B cell (primary cell): ENCODE data around the gene NPPC. TPM values are rescaled to one million over a fixed set of nuclear protein-coding genes. Genes with fewer than 3 reads are reported as not detected.

ENCODE experiments used
- ATAC-seq: fragments of 200-7000 bp; cut with Tn5 transposase; one replicate; pipeline ENCODE4 v1.10.0; 2021; ENCODE audit warnings: low read depth, mild to moderate bottlenecking, moderate number of reproducible peaks, moderate library complexity
- CTCF ChIA-PET: fragments of 350-600 bp; sonication (Branson Sonifier 250); formaldehyde crosslinking; loops from one replicate; lab custom pipeline; 2021; ENCODE audit warnings: antibody characterized with exemption, inconsistent platforms; lab: Charles Lee
- POLR2A ChIA-PET: fragments of 350-600 bp; sonication (Branson Sonifier 250); formaldehyde crosslinking; loops from one replicate; lab custom pipeline; 2021; ENCODE audit warnings: antibody characterized with exemption; lab: Charles Lee
- DNase-seq: peaks from one replicate; pipeline ENCODE4 v3.0.0; 2013
- H2AFZ ChIP-seq: 2 replicates; pipeline ENCODE4 v1.6.1; 2012; ENCODE audit warnings: mild to moderate bottlenecking, low read depth, low read length; ENCODE audit not compliant: insufficient read depth, poor library complexity, severe bottlenecking
- H3K27ac ChIP-seq, 2 donors: 1 replicate in 1 of 2; 2 replicates in 1 of 2; pipeline ENCODE4 v1.5.1; 2012 to 2013; ENCODE audit warnings: low read length in 2 of 2, mild to moderate bottlenecking in 2 of 2, moderate library complexity in 1 of 2
- H3K27me3 ChIP-seq, 4 experiments: fragments of 200-600 bp in 1 of 4; sonication (generic) in 1 of 4; replicated peaks in 1 of 4; 1 replicate in 2 of 4; 2 replicates in 2 of 4; pipeline versions ENCODE4 v1.6.1 to v1.7.0; 2013 to 2016; ENCODE audit warnings: low read length in 3 of 4, mild to moderate bottlenecking in 2 of 4, mixed read lengths in 1 of 4, moderate library complexity in 1 of 4; ENCODE audit not compliant: insufficient read depth in 4 of 4, control insufficient read depth in 3 of 4; ENCODE audit errors: control extremely low read depth in 1 of 4
- H3K36me3 ChIP-seq, 2 experiments: replicated peaks in 1 of 2; 1 replicate in 1 of 2; 2 replicates in 1 of 2; pipeline versions ENCODE4 v1.6.1 to v1.7.1; 2013; ENCODE audit warnings: low read length in 1 of 2; ENCODE audit not compliant: insufficient read depth in 2 of 2, control insufficient read depth in 1 of 2; ENCODE audit errors: control extremely low read depth in 1 of 2, extremely low read depth in 1 of 2
- H3K4me1 ChIP-seq, 2 donors: fragments of 200-600 bp in 1 of 2; sonication (generic) in 1 of 2; 1 replicate in 1 of 2; 2 replicates in 1 of 2; pipeline versions ENCODE4 v1.5.1 to v1.6.1; 2013 to 2017; ENCODE audit warnings: low read length in 2 of 2; ENCODE audit not compliant: control insufficient read depth in 2 of 2, insufficient read depth in 2 of 2
- H3K4me2 ChIP-seq: replicated peaks from 2 replicates; pipeline ENCODE3; 2012; ENCODE audit warnings: mild to moderate bottlenecking, low read depth, low read length; ENCODE audit not compliant: poor library complexity, severe bottlenecking
- H3K4me3 ChIP-seq, 5 experiments: fragments of 200-600 bp in 1 of 5; sonication (generic) in 1 of 5; 1 replicate in 3 of 5; 2 replicates in 2 of 5; pipeline versions ENCODE4 v1.5.1 to v1.7.0; 2011 to 2016; ENCODE audit warnings: low read length in 4 of 5, mild to moderate bottlenecking in 4 of 5, low read depth in 2 of 5, control low read depth in 1 of 5, moderate library complexity in 1 of 5; ENCODE audit not compliant: insufficient read depth in 1 of 5; ENCODE audit errors: control extremely low read depth in 1 of 5, extremely low read depth in 1 of 5
- H3K79me2 ChIP-seq: fragments of 200-600 bp; sonication (generic); one replicate; pipeline ENCODE4 v1.6.0; 2016; ENCODE audit warnings: low read length; ENCODE audit not compliant: control insufficient read depth, insufficient read depth
- H3K9ac ChIP-seq: fragments of 200-600 bp; sonication (generic); 2 replicates; pipeline ENCODE4 v1.6.1; 2017; ENCODE audit warnings: mild to moderate bottlenecking, low read length, moderate library complexity
- H3K9me3 ChIP-seq, 3 donors: one replicate each; pipeline versions ENCODE4 v1.6.1 to v1.7.1; 2013; ENCODE audit warnings: low read length in 2 of 3; ENCODE audit not compliant: control insufficient read depth in 2 of 3, insufficient read depth in 1 of 3; ENCODE audit errors: control extremely low read depth in 1 of 3
- H4K20me1 ChIP-seq: 2 replicates; pipeline ENCODE4 v1.6.0; 2012; ENCODE audit warnings: mild to moderate bottlenecking, low read length; ENCODE audit not compliant: insufficient read depth, control insufficient read depth, poor library complexity, severe bottlenecking
- H3K27ac Mint-ChIP-seq: one replicate; pipeline ENCODE4 v1.8.0; 2021; ENCODE audit warnings: mixed read lengths
- H3K27me3 Mint-ChIP-seq: one replicate; pipeline ENCODE4 v1.8.0; 2021; ENCODE audit warnings: mixed read lengths
- H3K4me1 Mint-ChIP-seq: one replicate; pipeline ENCODE4 v1.8.0; 2021; ENCODE audit warnings: mixed read lengths
- H3K4me3 Mint-ChIP-seq: one replicate; pipeline ENCODE4 v1.8.0; 2021; ENCODE audit warnings: mixed read lengths
- H3K9me3 Mint-ChIP-seq: one replicate; pipeline ENCODE4 v1.8.0; 2022; ENCODE audit warnings: mixed read lengths; ENCODE audit not compliant: insufficient read depth
- EZH2 ChIP-seq: IDR thresholded peaks from 2 replicates; pipeline ENCODE4 v1.6.1; 2012; ENCODE audit warnings: borderline replicate concordance, low read depth, mild to moderate bottlenecking, moderate library complexity, low read length; ENCODE audit not compliant: insufficient read depth, poor library complexity, severe bottlenecking
- WGBS: methylation state at CpG from one replicate; pipeline ENCODE4 v1.1.5; 2013; ENCODE audit warnings: missing lambda C conversion rate; ENCODE audit not compliant: insufficient coverage; 5-methylcytosine and 5-hydroxymethylcytosine counted together
- intact Hi-C: fragments of 100-400 bp; cut with micrococcal nuclease; formaldehyde crosslinking; loops from one replicate; pipeline ENCODE4 v1.10.0; 2022
- polyA plus RNA-seq: library from polyadenylated mRNA; depleted of rRNA; stranded (reverse); fragments of >200 nt; gene quantifications from 2 replicates; pipeline ENCODE4 v1.2.3, GENCODE V29; 2012
- total RNA-seq, 2 donors: library from RNA; stranded (reverse); fragments of 120-200 nt in 1 of 2; gene quantifications; 1 replicate in 1 of 2; 2 replicates in 1 of 2; pipeline versions ENCODE4 v1.2.3 to v1.2.4, GENCODE V29; 2013 to 2022
- TF ChIP-seq, protein P1 (sequence below): fragments of 200-600 bp; IDR thresholded peaks from one replicate; pipeline ENCODE4 v1.8.0; 2022; ENCODE audit warnings: antibody characterized with exemption, mild to moderate bottlenecking

The NPPC gene
- total and polyA plus RNA-seq, 2 donors (not counting 1 experiment from before 2014, with no cell fraction given), result 0.33 to 0.71 TPM

- POLR2A ChIA-PET, result no interaction called here
- DNase-seq (no peak), ATAC-seq (no peak)
- H2AFZ ChIP-seq, result no peak overlapping the region
- WGBS, result no CpG with 5 or more reads among the region's 4 CpGs
- no peak overlapping the region for H3K9ac ChIP-seq
- H3K4me2 ChIP-seq, result no peak overlapping the region
- H4K20me1 ChIP-seq, result no peaks in the 10 kb centered on the region
- H3K27me3 Mint-ChIP-seq, result peaks cover 26% of the 10 kb centered on the region
- CTCF ChIA-PET, result interaction anchor here (1.0 kb wide), 1 partner anchor 16 kb away, joined by 4 read pairs; no protein-coding TSS in a partner anchor
- no peaks in the 10 kb centered on the region for H3K79me2 ChIP-seq
- H3K4me1 Mint-ChIP-seq, result peaks cover 11% of the 10 kb centered on the region
- TF ChIP-seq, protein P1, sequence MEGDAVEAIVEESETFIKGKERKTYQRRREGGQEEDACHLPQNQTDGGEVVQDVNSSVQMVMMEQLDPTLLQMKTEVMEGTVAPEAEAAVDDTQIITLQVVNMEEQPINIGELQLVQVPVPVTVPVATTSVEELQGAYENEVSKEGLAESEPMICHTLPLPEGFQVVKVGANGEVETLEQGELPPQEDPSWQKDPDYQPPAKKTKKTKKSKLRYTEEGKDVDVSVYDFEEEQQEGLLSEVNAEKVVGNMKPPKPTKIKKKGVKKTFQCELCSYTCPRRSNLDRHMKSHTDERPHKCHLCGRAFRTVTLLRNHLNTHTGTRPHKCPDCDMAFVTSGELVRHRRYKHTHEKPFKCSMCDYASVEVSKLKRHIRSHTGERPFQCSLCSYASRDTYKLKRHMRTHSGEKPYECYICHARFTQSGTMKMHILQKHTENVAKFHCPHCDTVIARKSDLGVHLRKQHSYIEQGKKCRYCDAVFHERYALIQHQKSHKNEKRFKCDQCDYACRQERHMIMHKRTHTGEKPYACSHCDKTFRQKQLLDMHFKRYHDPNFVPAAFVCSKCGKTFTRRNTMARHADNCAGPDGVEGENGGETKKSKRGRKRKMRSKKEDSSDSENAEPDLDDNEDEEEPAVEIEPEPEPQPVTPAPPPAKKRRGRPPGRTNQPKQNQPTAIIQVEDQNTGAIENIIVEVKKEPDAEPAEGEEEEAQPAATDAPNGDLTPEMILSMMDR, result no peak
- TF ChIP-seq EZH2, result no peak
- no peak overlapping the region for H3K4me3 ChIP-seq
- H3K4me1 ChIP-seq, result peaks cover 0 to 13% of the 10 kb centered on the region in 2 donors
- H3K9me3 ChIP-seq, result no peaks in the 10 kb centered on the region
- H3K27me3 ChIP-seq, result peaks cover 0 to 7% (median 1%) of the 10 kb centered on the region in 4 experiments
- H3K36me3 ChIP-seq, result no peaks in the 10 kb centered on the region
- intact Hi-C loops, result no loop called here
- no peak overlapping the region for H3K4me3 Mint-ChIP-seq
- no peaks in the 10 kb centered on the region for H3K9me3 Mint-ChIP-seq
- no peak overlapping the region for H3K27ac ChIP-seq
- H3K27ac Mint-ChIP-seq, result no peak overlapping the region
These were observed 10.3 kb upstream of the NPPC start for GRCh38 chr2:231936491-231936890.

- Histone ChIP-seq H3K4me2 (no peak overlapping the region), H3K79me2 (no peaks in the 10 kb centered on the region), H3K27ac (no peak overlapping the region), H3K9ac (no peak overlapping the region), H3K27me3 (peaks cover 0 to 7% (median 2%) of the 10 kb centered on the region in 4 experiments), H2AFZ (no peak overlapping the region), H4K20me1 (no peaks in the 10 kb centered on the region), H3K36me3 (no peaks in the 10 kb centered on the region), H3K9me3 (no peaks in the 10 kb centered on the region), H3K4me3 (no peak overlapping the region), H3K4me1 (peaks cover 0 to 13% of the 10 kb centered on the region in 2 donors)
- intact Hi-C loops, result no loop called here
- whole genome bisulfite sequencing, result no CpG with 5 or more reads among the region's 1 CpG
- Mint-ChIP-seq H3K27me3 (peaks cover 28% of the 10 kb centered on the region), H3K4me3 (no peak overlapping the region), H3K27ac (no peak overlapping the region), H3K4me1 (peaks cover 11% of the 10 kb centered on the region), H3K9me3 (no peaks in the 10 kb centered on the region)
- no peak for TF ChIP-seq EZH2
- TF ChIP-seq, protein P1, result no peak
- DNase-seq (no peak), ATAC-seq (no peak)
- ChIA-PET CTCF (interaction anchor here (0.5 to 1.7 kb wide), 3 partner anchors 11 to 947 kb away, joined by 3 to 7 read pairs (median 4); no protein-coding TSS in a partner anchor), POLR2A (no interaction called here)
These were observed 9.6 kb upstream of the NPPC start for GRCh38 chr2:231935815-231936214.
